ENCODE measurements around the gene KRABD2.
"Not testable (repeated sequence)": the region's sequence is repeated elsewhere in the genome, so short reads cannot be mapped to it uniquely, and the experiment has no call there.

KRABD2 gene

GRCh38 chr17:8401107-8401506 lies 24.6 kb upstream of the KRABD2 start:
- Histone ChIP-seq H3K4me3 (no peak overlapping the region), H3K9me3 (no peaks in the 10 kb centered on the region), H3K27ac (no peak overlapping the region), H3K4me1 (no peaks in the 10 kb centered on the region), H3K27me3 (peaks cover 31% of the 10 kb centered on the region), H3K36me3 (no peaks in the 10 kb centered on the region)
- WGBS, 2 donors (ENCODE audit: low coverage in 1 of 2), result 85 to 93% methylated on average over 2 of the region's 2 CpGs
- no peak for TF ChIP-seq CTCF (IDR thresholded peaks at IDR 0.05)
- no peak for TF ChIP-seq EP300 (IDR thresholded peaks at IDR 0.05; ENCODE audit: low read depth)
- TF ChIP-seq POLR2AphosphoS5 (IDR thresholded peaks at IDR 0.05), result no peak
- no peak for TF ChIP-seq POLR2A (IDR thresholded peaks at IDR 0.05)
- in situ Hi-C loops (cut with MboI; ENCODE audit: low pct_ligation_motif_present in 1 of 4, low pct_unique_long_range_greater_than_20kb in 1 of 4, low sequenced_read_pairs in 3 of 4) (loop anchor here in 1 of 4 donors (25.0 kb wide), 1 partner anchor 336 kb away; the partner anchor contains the start of gene CCDC42), intact Hi-C loops (cut with DNase I; ENCODE audit: low total_unique reads) (no loop called here)
- no peak for DNase-seq

GRCh38 chr17:8398980-8399379 lies 22.5 kb upstream of the KRABD2 start:
- H3K27me3 ChIP-seq, result peaks cover 46% of the 10 kb centered on the region
- 64 to 68% methylated on average over 1 to 6 of the region's 6 CpGs for WGBS, 2 donors (ENCODE audit: low coverage in 1 of 2)
- TF ChIP-seq POLR2AphosphoS5 (IDR thresholded peaks at IDR 0.05) (no peak), POLR2A (IDR thresholded peaks at IDR 0.05) (no peak), CTCF (IDR thresholded peaks at IDR 0.05) (no peak), EP300 (IDR thresholded peaks at IDR 0.05; ENCODE audit: low read depth) (no peak)
- in situ Hi-C loops (cut with MboI; ENCODE audit: low pct_ligation_motif_present in 1 of 4, low pct_unique_long_range_greater_than_20kb in 1 of 4, low sequenced_read_pairs in 3 of 4) (no loop called here), intact Hi-C loops (cut with DNase I; ENCODE audit: low total_unique reads) (no loop called here)
- no peaks in the 10 kb centered on the region for H3K36me3 ChIP-seq
- no peak for DNase-seq
- H3K27ac ChIP-seq, result no peak overlapping the region
- H3K4me3 ChIP-seq, result no peak overlapping the region
- peaks cover 0 to 4% (median under 1%) of the 10 kb centered on the region in 4 donors for H3K4me1 ChIP-seq
- no peaks in the 10 kb centered on the region for H3K9me3 ChIP-seq

- no peak for DNase-seq
- peaks cover 0 to 6% (median 5%) of the 10 kb centered on the region in 4 donors for H3K4me1 ChIP-seq
- H3K27me3 ChIP-seq, result peaks cover 46% of the 10 kb centered on the region
- in situ Hi-C loops (cut with MboI; ENCODE audit: low pct_ligation_motif_present in 1 of 4, low pct_unique_long_range_greater_than_20kb in 1 of 4, low sequenced_read_pairs in 3 of 4), result no loop called here
- intact Hi-C loops (cut with DNase I; ENCODE audit: low total_unique reads), result no loop called here
- TF ChIP-seq CTCF (IDR thresholded peaks at IDR 0.05) (no peak), POLR2AphosphoS5 (IDR thresholded peaks at IDR 0.05) (no peak), POLR2A (IDR thresholded peaks at IDR 0.05) (no peak), EP300 (IDR thresholded peaks at IDR 0.05; ENCODE audit: low read depth) (no peak)
- no peak within 1 kb of the TSS for H3K27ac ChIP-seq
- H3K4me3 ChIP-seq, result no peak within 1 kb of the TSS
- H3K9me3 ChIP-seq, result no peaks in the 10 kb centered on the region
- 53% methylated on average over 13 of the region's 13 CpGs; no CpG with 5 or more reads in 1 of the 2 donors for WGBS, 2 donors (ENCODE audit: low coverage in 1 of 2)
- H3K36me3 ChIP-seq, result no peaks in the 10 kb centered on the region
These were observed 21.1 kb upstream of the KRABD2 start, which contains the start of gene RNF222 for GRCh38 chr17:8397636-8398035. Gene RNF222, minus strand, starts transcription at chr17:8397827. Its CDS starts 4,366 bp downstream, at chr17:8393461.

GRCh38 chr17:8394497-8394896 lies 18.0 kb upstream of the KRABD2 start:
- 85% methylated on average over 9 of the region's 9 CpGs; no CpG with 5 or more reads in 1 of the 2 donors for WGBS, 2 donors (ENCODE audit: low coverage in 1 of 2)
- H3K27ac ChIP-seq; intact Hi-C loops (cut with DNase I; ENCODE audit: low total_unique reads); H3K4me3 ChIP-seq; in situ Hi-C loops (cut with MboI; ENCODE audit: low pct_ligation_motif_present in 1 of 4, low pct_unique_long_range_greater_than_20kb in 1 of 4, low sequenced_read_pairs in 3 of 4); H3K36me3 ChIP-seq; H3K4me1 ChIP-seq; H3K9me3 ChIP-seq; DNase-seq: not testable (repeated sequence)
- H3K27me3 ChIP-seq, result peaks cover 46% of the 10 kb centered on the region
